ENCODE data around the gene APH1B.
"Not testable (repeated sequence)": the region's sequence is repeated elsewhere in the genome, so short reads cannot be mapped to it uniquely, and the experiment has no call there.

Gene APH1B

GRCh38 chr15:63299943-63300575, 22.7 kb downstream of the APH1B start:
- no peak for DNase-seq

GRCh38 chr15:63301088-63301487, 23.7 kb downstream of the APH1B start:
- DNase-seq, result no peak

GRCh38 chr15:63305260-63305659, 27.9 kb downstream of the APH1B start:
- DNase-seq, result no peak

DNA sequence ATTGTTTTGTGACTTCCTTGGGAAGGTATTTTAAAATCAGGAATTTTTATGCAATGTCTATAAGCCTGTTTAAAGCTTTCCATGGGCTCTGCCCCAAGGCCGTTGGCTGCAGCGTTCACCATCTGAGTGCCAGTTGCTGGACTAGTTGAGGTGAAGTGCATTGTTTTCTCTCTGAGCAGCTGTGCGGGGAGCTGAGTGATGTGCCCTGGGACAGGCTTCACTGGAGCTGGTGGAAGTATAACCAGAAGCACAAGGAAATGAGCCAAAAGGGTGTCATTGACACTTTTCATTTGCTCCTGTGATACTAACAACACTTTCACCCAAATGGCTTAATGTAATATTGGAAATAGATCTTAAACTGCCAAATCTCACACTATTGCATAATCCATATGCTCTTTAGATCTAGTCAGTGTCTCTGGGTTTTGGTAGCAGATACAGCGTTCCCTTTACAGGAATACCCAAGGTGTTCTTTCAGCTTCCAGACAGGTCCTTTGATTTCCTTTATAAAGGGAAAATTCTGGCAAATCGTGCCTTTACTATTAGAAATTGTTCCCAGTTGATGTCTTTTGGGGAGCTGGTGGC, 29.2 kb downstream of the APH1B start:
- DNase-seq, result no peak

DNA sequence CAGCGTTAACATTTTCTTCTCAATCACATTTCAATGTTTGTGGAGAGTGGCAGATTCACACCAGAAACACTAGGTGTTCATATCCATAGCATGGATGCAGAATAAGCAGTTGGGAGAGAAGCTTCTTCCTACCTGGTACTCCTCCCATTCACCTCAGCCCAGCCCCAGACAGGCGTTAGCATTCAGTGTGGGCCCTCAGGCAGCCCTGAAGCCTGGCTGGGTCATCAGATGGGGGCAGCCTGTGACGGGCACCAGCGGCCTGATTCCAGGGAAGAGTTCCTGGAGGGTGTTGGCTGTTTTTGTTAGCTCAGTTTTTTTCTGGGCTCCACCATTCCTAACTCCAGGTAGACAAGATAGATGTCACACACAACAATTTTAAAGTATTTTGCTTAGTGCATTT, 31.1 kb downstream of the APH1B start:
- no peak for DNase-seq

GRCh38 chr15:63308947-63309346, 31.5 kb downstream of the APH1B start:
- DNase-seq, result no peak

- no peak for DNase-seq
Observed at GRCh38 chr15:63310646-63311045, 33.2 kb downstream of the APH1B start.

DNA sequence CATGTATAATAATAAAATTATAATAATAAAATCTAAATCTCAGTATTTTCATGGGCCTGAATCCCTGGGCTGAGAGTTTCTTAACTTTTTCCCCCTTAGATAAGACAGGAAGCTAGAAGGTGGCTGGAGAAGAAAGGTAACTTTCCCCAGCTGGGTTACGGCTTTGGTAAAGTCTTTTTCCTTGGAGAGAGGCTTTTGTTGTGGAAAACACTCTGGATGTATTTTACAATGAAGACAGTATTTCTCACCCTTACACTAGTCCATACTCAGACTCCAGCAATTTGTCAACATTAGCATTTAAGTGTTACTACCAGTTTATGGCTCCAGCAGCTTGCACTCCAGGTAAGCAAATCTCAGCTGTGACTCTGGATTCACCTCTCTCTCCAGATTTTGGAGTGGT, 34.9 kb downstream of the APH1B start:
- DNase-seq, result no peak

DNA sequence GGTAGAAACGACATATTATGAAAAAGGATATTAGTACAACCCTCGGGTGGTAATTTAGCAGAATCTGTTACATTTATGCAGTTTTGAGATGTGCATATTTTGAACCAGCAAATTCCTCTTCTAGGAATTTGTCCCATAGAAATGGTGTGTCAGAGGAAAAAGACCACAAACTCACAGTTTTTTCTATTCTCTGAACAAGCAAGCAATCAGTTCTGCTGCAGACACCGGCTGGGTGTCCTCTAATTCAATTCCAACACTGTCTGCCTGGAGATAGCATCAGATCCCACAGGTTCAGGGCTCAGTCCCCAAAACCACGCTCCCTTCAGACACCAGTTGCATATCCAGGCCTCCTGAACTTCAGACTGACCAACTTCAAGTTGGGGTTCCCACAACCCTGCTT, 36.4 kb downstream of the APH1B start:
- no peak for DNase-seq

GRCh38 chr15:63314409-63314808, 37.0 kb downstream of the APH1B start:
- DNase-seq, result no peak

- no peak for DNase-seq
Observed at GRCh38 chr15:63318344-63318743, 40.9 kb downstream of the APH1B start.

DNA sequence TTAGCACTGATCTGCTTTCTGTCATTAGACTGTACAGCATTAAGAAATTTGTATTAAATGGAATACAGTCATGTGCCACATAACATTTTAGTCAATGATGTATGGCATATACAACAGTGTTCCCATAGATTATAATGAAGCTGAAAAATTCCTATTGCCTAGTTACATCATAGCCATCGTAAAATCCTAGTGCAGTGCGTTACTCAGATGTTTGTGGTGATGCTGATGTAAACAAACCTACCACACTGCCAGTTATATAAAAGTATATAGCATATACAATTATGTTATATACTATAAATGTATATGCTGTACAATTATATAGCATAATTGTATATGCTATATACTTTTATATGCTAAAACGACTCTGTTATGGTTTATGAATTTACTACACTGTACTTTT, 41.7 kb downstream of the APH1B start:
- no peak for DNase-seq

DNA sequence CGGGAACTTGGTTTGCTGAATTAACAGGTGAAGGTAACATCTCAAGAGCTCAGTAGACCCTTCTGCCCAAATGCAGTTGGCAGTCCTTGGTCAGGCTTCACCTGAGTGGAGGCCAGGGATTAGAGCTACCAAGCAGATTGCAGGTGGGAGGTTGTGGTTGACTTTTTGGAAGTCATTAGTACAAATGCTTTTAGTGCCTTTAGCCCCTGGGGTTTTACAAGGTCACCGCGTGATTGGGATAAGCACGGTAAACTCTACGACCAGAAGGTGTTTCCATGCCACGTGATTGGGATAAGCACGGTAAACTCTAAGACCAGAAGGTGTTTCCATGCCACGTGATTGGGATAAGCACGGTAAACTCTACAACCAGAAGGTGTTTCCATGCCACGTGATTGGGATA, 43.0 kb downstream of the APH1B start:
- not testable (repeated sequence) for DNase-seq

DNA sequence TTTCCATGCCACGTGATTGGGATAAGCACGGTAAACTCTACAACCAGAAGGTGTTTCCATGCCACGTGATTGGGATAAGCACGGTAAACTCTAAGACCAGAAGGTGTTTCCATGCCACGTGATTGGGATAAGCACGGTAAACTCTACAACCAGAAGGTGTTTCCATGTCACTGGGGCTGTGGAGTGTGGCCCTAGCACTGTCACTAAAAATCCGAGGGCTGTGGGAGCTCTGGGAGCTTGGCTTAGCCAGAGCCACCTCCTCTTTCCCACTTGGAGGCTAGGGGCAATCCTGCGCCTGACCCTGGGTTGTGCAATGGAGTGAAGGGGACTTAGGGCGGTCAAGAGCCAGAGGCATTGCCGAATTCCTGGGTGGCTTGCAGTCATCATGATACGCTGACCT, 43.6 kb downstream of the APH1B start:
- not testable (repeated sequence) for DNase-seq

DNA sequence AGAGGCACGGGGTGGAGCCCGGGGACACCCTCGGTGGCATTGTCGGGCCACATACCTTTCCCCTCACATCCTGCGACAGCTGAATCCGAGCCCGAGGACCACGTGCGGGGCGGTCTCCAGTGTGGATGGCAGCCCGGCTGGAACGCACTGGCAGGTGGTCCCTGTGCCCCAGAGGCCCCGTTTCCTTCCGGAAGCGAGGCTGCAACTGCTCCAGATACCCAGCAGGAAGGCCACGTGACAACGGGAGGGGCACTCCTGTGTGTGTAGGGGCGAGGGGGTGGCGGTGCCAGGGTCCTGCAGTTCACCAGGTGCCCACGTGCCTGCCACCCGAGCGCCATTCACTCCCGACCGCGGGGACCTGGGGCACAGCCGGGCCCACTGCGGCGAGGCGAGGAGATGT, 44.1 kb downstream of the APH1B start:
- no peak for DNase-seq

GRCh38 chr15:63322541-63322940, 45.1 kb downstream of the APH1B start:
- no peak for DNase-seq

DNA sequence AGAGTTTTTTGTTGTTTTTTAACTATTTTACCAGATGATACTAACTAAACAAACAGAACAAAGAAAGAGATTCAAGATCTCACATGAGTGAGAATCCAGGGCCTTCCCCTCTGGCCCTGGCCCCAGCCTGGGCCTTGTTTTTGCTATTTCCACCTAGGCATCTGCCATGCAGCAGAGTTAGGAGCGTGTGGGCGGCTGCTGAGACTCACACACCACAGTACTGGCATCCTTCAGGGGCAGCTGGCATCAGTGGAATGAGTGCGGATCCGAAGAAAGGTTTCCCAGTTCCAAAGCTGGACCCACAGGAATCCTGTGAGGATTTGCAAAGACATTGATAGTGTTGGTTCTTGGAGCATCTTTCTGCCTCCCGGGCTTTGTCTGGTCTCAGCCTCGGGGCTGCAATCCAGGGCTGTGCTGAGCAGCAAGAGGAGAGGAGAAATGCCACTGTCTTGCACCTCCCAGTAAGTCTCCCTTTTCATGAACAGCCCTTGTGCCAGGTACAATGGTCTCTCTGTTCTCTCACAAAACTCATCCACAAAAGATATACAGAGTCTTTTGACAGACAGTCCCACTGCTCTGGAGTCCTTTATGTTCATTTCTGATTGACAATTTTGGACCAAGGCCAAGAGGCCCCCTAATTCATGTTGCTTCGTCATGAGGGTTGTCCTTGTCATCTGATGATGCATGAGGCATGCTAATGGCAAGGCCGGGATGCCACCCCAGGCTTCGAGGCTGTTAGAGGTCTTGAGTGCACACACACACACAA, 46.6 kb downstream of the APH1B start:
- no peak for DNase-seq

- DNase-seq, result no peak
Observed at GRCh38 chr15:63324770-63325169, 47.4 kb downstream of the APH1B start.

DNA sequence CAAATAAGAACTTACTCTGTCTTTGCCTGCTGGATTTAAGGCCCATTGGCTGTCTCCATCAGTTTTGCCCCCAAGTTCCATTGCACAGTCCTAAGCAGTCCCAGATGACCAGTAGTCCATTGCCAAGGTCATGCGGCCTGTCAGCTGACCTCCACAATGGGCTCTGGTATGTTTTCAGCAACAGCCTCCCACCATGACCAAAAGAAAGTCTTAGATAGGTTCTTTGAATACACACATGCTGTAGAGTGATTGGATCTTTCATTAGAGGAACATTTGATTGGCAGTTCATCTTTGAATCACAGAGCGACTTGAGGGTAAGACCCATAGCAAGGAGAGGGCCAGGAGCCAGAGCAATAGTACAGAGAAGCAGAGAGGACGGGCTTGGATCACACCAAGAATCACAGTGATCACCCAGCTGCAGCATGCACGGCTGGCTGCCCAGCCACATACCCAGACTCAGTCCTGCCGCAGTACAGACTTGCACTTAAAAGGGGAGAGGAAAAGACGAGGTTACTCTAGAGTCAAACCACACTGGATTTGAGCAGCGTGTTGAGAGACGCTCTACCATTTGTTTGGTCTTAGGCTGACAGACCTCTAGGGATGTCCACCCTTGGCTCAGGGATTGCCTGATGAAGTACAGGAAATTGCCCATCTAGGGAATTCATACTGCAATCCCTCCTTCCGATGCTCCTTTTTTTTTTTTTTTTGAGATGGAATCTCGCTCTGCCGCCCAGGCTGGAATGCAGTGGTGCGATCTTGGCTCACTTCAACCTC, 50.4 kb downstream of the APH1B start:
- no peak for DNase-seq

GRCh38 chr15:63329567-63330350, 52.4 kb downstream of the APH1B start:
- no peak for DNase-seq

- no peak for DNase-seq
Observed at GRCh38 chr15:63330926-63331325, 53.5 kb downstream of the APH1B start.

GRCh38 chr15:63331456-63331855, 54.1 kb downstream of the APH1B start:
- no peak for DNase-seq

All from NCI-H2081 treated with DMSO at 0.1 percent for 48 hours (cell line).